ENCODE data around the gene RGS3. TPM values are rescaled to one million over a fixed set of nuclear protein-coding genes. Genes with fewer than 3 reads are reported as not detected.
"Not testable (repeated sequence)": the region's sequence is repeated elsewhere in the genome, so short reads cannot be mapped to it uniquely, and the experiment has no call there.

The RGS3 gene
- total RNA-seq, 1 donor from 2014 or later, result 415 TPM

GRCh38 chr9:113467183-113467582 is 3.7 kb downstream of the RGS3 start:
- no peak for DNase-seq

GRCh38 chr9:113468716-113469448 is 5.4 kb downstream of the RGS3 start:
- DNase-seq, result no peak

GRCh38 chr9:113471143-113471542 is 7.6 kb downstream of the RGS3 start:
- no peak for DNase-seq

- no peak for DNase-seq
Observed at GRCh38 chr9:113471566-113471965, 8.0 kb downstream of the RGS3 start.

- DNase-seq, result no peak
Observed at GRCh38 chr9:113472199-113472598, 8.7 kb downstream of the RGS3 start.

- no peak for DNase-seq
Observed at GRCh38 chr9:113474360-113475028, 11.0 kb downstream of the RGS3 start.

- DNase-seq, result no peak
Observed at GRCh38 chr9:113475031-113475430, 11.5 kb downstream of the RGS3 start.

GRCh38 chr9:113475992-113476391 is 12.5 kb downstream of the RGS3 start:
- no peak for DNase-seq

- DNase-seq, result no peak
Observed at GRCh38 chr9:113476511-113476916, 13.0 kb downstream of the RGS3 start.

GRCh38 chr9:113477058-113477457 is 13.5 kb downstream of the RGS3 start:
- DNase-seq, result no peak

- no peak for DNase-seq
Observed at GRCh38 chr9:113477661-113478060, 14.1 kb downstream of the RGS3 start.

GRCh38 chr9:113479174-113479621 is 15.7 kb downstream of the RGS3 start:
- DNase-seq, result no peak

- no peak for DNase-seq
Observed at GRCh38 chr9:113480612-113481011, 17.1 kb downstream of the RGS3 start.

GRCh38 chr9:113481176-113481787 is 17.8 kb downstream of the RGS3 start:
- no peak for DNase-seq

- no peak for DNase-seq
Observed at GRCh38 chr9:113482341-113482740, 18.8 kb downstream of the RGS3 start.

- DNase-seq, result no peak
Observed at GRCh38 chr9:113482991-113483675, 19.6 kb downstream of the RGS3 start.

- no peak for DNase-seq
Observed at GRCh38 chr9:113483676-113484257, 20.2 kb downstream of the RGS3 start.

- DNase-seq, result peak; percentile 89
Observed at GRCh38 chr9:113484258-113484730, 20.8 kb downstream of the RGS3 start.

- DNase-seq, result no peak
Observed at GRCh38 chr9:113485761-113486115, 22.2 kb downstream of the RGS3 start.

- no peak for DNase-seq
Observed at GRCh38 chr9:113486327-113486726, 22.8 kb downstream of the RGS3 start.

GRCh38 chr9:113488071-113488470 is 24.5 kb downstream of the RGS3 start:
- DNase-seq, result no peak

- DNase-seq, result no peak
Observed at GRCh38 chr9:113488490-113488889, 25.0 kb downstream of the RGS3 start.

GRCh38 chr9:113491147-113491546 is 27.6 kb downstream of the RGS3 start:
- DNase-seq, result not testable (repeated sequence)

Data from dermis blood vessel endothelial cell (primary cell).